HG02623 (cell line): ENCODE data around the gene KLHDC9.

Experiments used
- ATAC-seq: cut with Tn5 transposase; IDR thresholded peaks from one replicate; pipeline ENCODE4 v1.9.1; 2021; ENCODE audit warnings: moderate library complexity; ENCODE audit not compliant: unreplicated experiment

Gene KLHDC9

GRCh38 chr1:161076410-161076809 lies 21.8 kb upstream of the KLHDC9 start:
- ATAC-seq = no peak

GRCh38 chr1:161077426-161077825 lies 20.7 kb upstream of the KLHDC9 start:
- ATAC-seq = no peak

- no peak for ATAC-seq
These were observed 18.6 kb upstream of the KLHDC9 start for GRCh38 chr1:161079436-161080110.

- ATAC-seq = no peak
These were observed 17.4 kb upstream of the KLHDC9 start for GRCh38 chr1:161080441-161081405.

- ATAC-seq = no peak
These were observed 16.6 kb upstream of the KLHDC9 start for GRCh38 chr1:161081519-161081918.

- no peak for ATAC-seq
These were observed 15.7 kb upstream of the KLHDC9 start for GRCh38 chr1:161082483-161082882.

- no peak for ATAC-seq
These were observed 15.0 kb upstream of the KLHDC9 start for GRCh38 chr1:161082996-161083747.

GRCh38 chr1:161083748-161084596 lies 14.2 kb upstream of the KLHDC9 start:
- no peak for ATAC-seq

- ATAC-seq = no peak
These were observed 13.6 kb upstream of the KLHDC9 start for GRCh38 chr1:161084597-161084988.

- no peak for ATAC-seq
These were observed 13.0 kb upstream of the KLHDC9 start for GRCh38 chr1:161085165-161085564.

- ATAC-seq = no peak
These were observed 11.7 kb upstream of the KLHDC9 start for GRCh38 chr1:161086457-161086856.

- no peak for ATAC-seq
These were observed 9.5 kb upstream of the KLHDC9 start for GRCh38 chr1:161088587-161089110.

- ATAC-seq = no peak
These were observed 8.8 kb upstream of the KLHDC9 start, which contains the start of gene NECTIN4 for GRCh38 chr1:161089251-161089924. TSS of gene NECTIN4 (minus strand) at chr1:161089558. CDS start at chr1:161089296, 262 bp downstream.

- ATAC-seq = no peak
These were observed 8.2 kb upstream of the KLHDC9 start for GRCh38 chr1:161089938-161090337.

GRCh38 chr1:161090617-161091016 lies 7.5 kb upstream of the KLHDC9 start:
- no peak for ATAC-seq

GRCh38 chr1:161091093-161091492 lies 7.1 kb upstream of the KLHDC9 start:
- no peak for ATAC-seq

GRCh38 chr1:161091796-161092507 lies 6.2 kb upstream of the KLHDC9 start:
- no peak for ATAC-seq

- ATAC-seq = no peak
These were observed 5.5 kb upstream of the KLHDC9 start for GRCh38 chr1:161092621-161093028.

GRCh38 chr1:161094481-161094880 lies 3.7 kb upstream of the KLHDC9 start:
- no peak for ATAC-seq
